Thymus (tissue), 11 donors: ENCODE data around the gene ID2. TPM values are rescaled to one million over a fixed set of nuclear protein-coding genes. Genes with fewer than 3 reads are reported as not detected.

Experiments used
- DNase-seq, 9 donors: peaks; one replicate each; pipeline ENCODE4 v3.0.0-alpha.2; 2013; ENCODE audit warnings: low spot score in 9 of 9, low read depth in 6 of 9, missing footprints in 1 of 9
- H3K27ac ChIP-seq, 2 donors: one replicate each; pipeline ENCODE4 v1.5.1; 2013; ENCODE audit warnings: control low read depth in 1 of 2, low read depth in 1 of 2, low read length in 1 of 2, mild to moderate bottlenecking in 1 of 2, moderate library complexity in 1 of 2
- H3K27me3 ChIP-seq, 2 donors: one replicate each; pipeline ENCODE4 v1.5.1; 2013; ENCODE audit warnings: low read length in 1 of 2; ENCODE audit not compliant: control insufficient read depth in 2 of 2, insufficient read depth in 1 of 2
- H3K36me3 ChIP-seq, 2 donors: one replicate each; pipeline ENCODE4 v1.5.1; 2013; ENCODE audit warnings: low read length in 1 of 2, mild to moderate bottlenecking in 1 of 2, moderate library complexity in 1 of 2; ENCODE audit not compliant: control insufficient read depth in 2 of 2, insufficient read depth in 2 of 2
- H3K4me1 ChIP-seq, 2 donors: one replicate each; pipeline ENCODE4 v1.5.1; 2013; ENCODE audit warnings: low read length in 2 of 2; ENCODE audit not compliant: control insufficient read depth in 2 of 2, insufficient read depth in 2 of 2
- H3K4me3 ChIP-seq, 2 donors: one replicate each; pipeline ENCODE4 v1.5.1; 2013; ENCODE audit warnings: low read length in 2 of 2, control low read depth in 1 of 2, mild to moderate bottlenecking in 1 of 2
- H3K9me3 ChIP-seq, 2 donors: one replicate each; pipeline ENCODE4 v1.5.1; 2013; ENCODE audit warnings: low read length in 1 of 2, mild to moderate bottlenecking in 1 of 2; ENCODE audit not compliant: control insufficient read depth in 2 of 2, insufficient read depth in 1 of 2
- WGBS: extraction: QIAGEN DNeasy Blood & Tissue Kit; methylation state at CpG from one replicate; pipeline ENCODE4 v1.1.7; 2013; 5-methylcytosine and 5-hydroxymethylcytosine counted together
- polyA plus RNA-seq: library from polyadenylated mRNA; stranded (reverse); fragments of 200-250 nt; gene quantifications from one replicate; pipeline ENCODE4 v1.2.3, GENCODE V29; 2013
- total RNA-seq: library from RNA; stranded (reverse); fragments of 120-200 nt; gene quantifications from one replicate; pipeline ENCODE4 v1.2.4, GENCODE V29; 2013
- donor health status: healthy.

Gene ID2
- total and polyA plus RNA-seq, 2 donors = 108 to 319 TPM

DNA sequence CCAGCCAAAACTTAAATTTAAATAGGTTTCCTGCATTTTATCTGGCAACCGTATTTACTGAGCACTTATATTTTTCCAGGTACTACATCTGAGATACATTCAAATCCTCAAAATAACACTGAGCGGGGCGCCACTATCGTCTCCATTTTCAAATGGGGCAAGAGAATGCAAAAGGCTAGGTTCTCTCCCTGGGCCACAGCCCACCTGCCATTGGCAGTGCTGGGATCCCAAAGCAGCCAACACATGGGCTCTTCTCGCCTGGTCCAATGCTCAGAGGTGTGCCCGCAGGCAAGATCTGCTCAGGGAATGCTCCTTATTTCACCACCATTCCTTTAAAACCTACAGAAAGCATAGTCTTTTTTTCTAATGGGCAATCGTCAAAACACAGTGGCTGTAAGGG is 11.3 kb upstream of the ID2 start:
- Histone ChIP-seq H3K9me3 (peaks cover 6 to 16% of the 10 kb centered on the region in 2 donors), H3K4me1 (peaks cover 0 to 2% of the 10 kb centered on the region in 2 donors), H3K36me3 (no peaks in the 10 kb centered on the region), H3K4me3 (no peak overlapping the region), H3K27ac (no peak overlapping the region), H3K27me3 (peaks cover 4 to 41% of the 10 kb centered on the region in 2 donors)
- no peak for DNase-seq
- 98% methylated on average over 7 of the region's 7 CpGs for WGBS

GRCh38 chr2:8671176-8671575 is 10.7 kb upstream of the ID2 start:
- H3K9me3 ChIP-seq = peaks cover 9 to 16% of the 10 kb centered on the region in 2 donors
- 90% methylated on average over 8 of the region's 8 CpGs for WGBS
- no peak overlapping the region for H3K4me3 ChIP-seq
- H3K4me1 ChIP-seq = no peaks in the 10 kb centered on the region
- DNase-seq = no peak
- H3K27ac ChIP-seq = no peak overlapping the region
- peaks cover 10 to 47% of the 10 kb centered on the region in 2 donors for H3K27me3 ChIP-seq
- no peaks in the 10 kb centered on the region for H3K36me3 ChIP-seq

- DNase-seq = no peak
- no peaks in the 10 kb centered on the region for H3K36me3 ChIP-seq
- no peak overlapping the region for H3K27ac ChIP-seq
- whole genome bisulfite sequencing = 74% methylated on average over 3 of the region's 3 CpGs
- H3K4me3 ChIP-seq = no peak overlapping the region
- H3K4me1 ChIP-seq = peaks cover 0 to 5% of the 10 kb centered on the region in 2 donors
- H3K27me3 ChIP-seq = peaks cover 16 to 53% of the 10 kb centered on the region in 2 donors
- peaks cover 10 to 20% of the 10 kb centered on the region in 2 donors for H3K9me3 ChIP-seq
Measured at GRCh38 chr2:8671802-8672201, 10.1 kb upstream of the ID2 start.

GRCh38 chr2:8672940-8673339 is 8.9 kb upstream of the ID2 start:
- no peak for DNase-seq
- Histone ChIP-seq H3K27me3 (peaks cover 28 to 65% of the 10 kb centered on the region in 2 donors), H3K4me3 (no peak overlapping the region), H3K9me3 (peaks cover 10 to 20% of the 10 kb centered on the region in 2 donors), H3K27ac (no peak overlapping the region), H3K36me3 (no peaks in the 10 kb centered on the region), H3K4me1 (peaks cover 3 to 16% of the 10 kb centered on the region in 2 donors)
- 97% methylated on average over 3 of the region's 3 CpGs for WGBS

GRCh38 chr2:8673381-8673780 is 8.5 kb upstream of the ID2 start:
- Histone ChIP-seq H3K36me3 (no peaks in the 10 kb centered on the region), H3K9me3 (peaks cover 10 to 20% of the 10 kb centered on the region in 2 donors), H3K27me3 (peaks cover 32 to 69% of the 10 kb centered on the region in 2 donors), H3K4me3 (no peak overlapping the region), H3K4me1 (peaks cover 7 to 21% of the 10 kb centered on the region in 2 donors), H3K27ac (no peak overlapping the region)
- 99% methylated on average over 3 of the region's 3 CpGs for WGBS
- no peak for DNase-seq

DNA sequence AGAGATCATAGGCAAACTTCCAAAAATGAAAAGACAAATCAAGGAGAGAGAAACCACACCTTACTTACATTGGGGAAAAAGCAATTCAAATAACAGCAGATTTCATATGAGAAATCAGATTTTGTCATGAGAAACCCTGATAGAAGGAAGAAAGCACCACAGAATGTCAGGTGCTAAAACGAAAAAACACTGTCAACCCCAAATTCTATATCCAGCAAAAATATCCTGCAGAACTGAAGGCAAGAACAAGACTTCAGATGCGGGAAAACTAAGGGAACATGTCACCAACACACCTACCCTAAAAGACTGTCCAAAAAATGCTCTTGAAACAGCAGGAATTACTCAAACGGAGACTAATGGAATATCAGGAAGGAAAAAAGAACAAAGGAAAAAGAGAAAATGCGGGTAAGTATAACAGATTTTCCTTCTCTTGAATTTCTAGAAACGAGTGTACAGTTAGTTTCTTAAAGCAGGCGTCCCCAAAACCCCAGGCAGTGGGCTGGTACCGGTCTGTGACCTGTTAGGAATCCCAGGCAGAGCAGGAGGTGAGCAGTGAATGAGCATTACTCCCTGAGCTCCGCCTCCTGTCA is 7.3 kb upstream of the ID2 start:
- WGBS = 96% methylated on average over 8 of the region's 8 CpGs
- Histone ChIP-seq H3K4me1 (peaks cover 12 to 28% of the 10 kb centered on the region in 2 donors), H3K27me3 (peaks cover 42 to 74% of the 10 kb centered on the region in 2 donors), H3K9me3 (peaks cover 10 to 22% of the 10 kb centered on the region in 2 donors), H3K27ac (no peak overlapping the region), H3K4me3 (no peak overlapping the region), H3K36me3 (no peaks in the 10 kb centered on the region)
- no peak for DNase-seq

DNA sequence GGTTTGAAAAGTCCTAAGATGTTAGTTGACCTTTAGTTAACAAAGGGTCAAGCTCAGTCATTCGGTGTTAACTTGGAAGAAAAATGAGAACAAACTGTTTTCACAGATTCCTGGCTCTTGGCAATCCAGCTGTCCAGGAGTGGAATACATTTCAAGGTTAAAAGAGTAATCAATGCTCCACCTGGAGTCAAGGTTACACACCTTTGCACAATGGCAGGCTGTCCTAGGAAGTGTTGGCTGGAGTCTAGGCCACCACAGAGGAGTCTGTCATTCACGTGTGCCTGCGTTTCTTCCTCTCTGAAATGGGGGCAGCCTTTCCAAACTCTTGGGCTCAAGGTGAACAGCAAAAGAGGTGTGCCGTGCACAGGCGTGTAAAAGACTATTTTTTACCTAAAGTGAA is 6.3 kb upstream of the ID2 start:
- no peak for DNase-seq
- 88% methylated on average over 5 of the region's 5 CpGs for WGBS
- no peak overlapping the region for H3K4me3 ChIP-seq
- peaks cover 19 to 37% of the 10 kb centered on the region in 2 donors for H3K4me1 ChIP-seq
- peaks cover 46 to 80% of the 10 kb centered on the region in 2 donors for H3K27me3 ChIP-seq
- H3K27ac ChIP-seq = no peak overlapping the region
- H3K9me3 ChIP-seq = peaks cover 10 to 22% of the 10 kb centered on the region in 2 donors
- no peaks in the 10 kb centered on the region for H3K36me3 ChIP-seq

DNA sequence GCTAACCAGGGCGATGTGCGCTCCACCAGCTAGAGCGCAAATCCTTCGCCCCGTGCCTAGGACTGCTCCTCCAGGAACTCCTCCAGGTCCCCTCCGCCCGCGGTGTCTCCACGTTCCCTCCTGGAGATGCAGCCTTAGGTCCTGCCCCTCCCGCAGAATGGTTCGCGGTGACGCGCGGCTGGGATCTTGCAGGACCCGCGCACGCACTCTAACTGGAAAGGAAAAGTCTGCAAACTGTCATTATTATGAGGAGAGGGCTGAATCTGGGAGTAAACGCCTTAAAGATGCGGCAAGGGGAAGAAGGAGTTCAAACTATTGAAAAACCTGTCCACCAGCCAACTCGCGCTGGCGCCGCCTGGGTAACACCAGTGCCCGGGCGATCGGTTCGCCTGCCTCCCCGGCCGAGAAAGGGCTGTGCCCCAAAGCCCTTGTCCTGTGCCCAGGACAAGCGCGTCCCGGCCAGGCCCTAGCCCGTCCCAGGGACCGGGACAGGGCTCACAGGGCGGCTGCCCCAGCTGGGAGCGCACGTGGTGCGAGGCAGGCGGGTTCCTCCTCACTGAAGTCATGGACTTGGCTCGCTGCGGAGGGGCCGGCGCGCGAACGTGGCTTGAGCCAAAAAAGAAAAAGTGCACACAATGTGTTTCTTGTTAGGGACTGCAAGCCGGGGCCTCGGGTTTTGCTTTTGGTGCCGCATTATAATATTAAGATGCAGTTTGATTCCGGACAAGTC is 5.5 kb upstream of the ID2 start:
- no peak for DNase-seq
- Histone ChIP-seq H3K4me3 (peak overlapping the region in 1 of 2 donors; percentile 9), H3K4me1 (peaks cover 19 to 44% of the 10 kb centered on the region in 2 donors), H3K36me3 (no peaks in the 10 kb centered on the region), H3K27ac (peak overlapping the region; percentile 25 to 52), H3K9me3 (peaks cover 10 to 22% of the 10 kb centered on the region in 2 donors), H3K27me3 (peaks cover 49 to 73% of the 10 kb centered on the region in 2 donors)
- WGBS = 30% methylated on average over 51 of the region's 51 CpGs

GRCh38 chr2:8676921-8677645 is 4.8 kb upstream of the ID2 start:
- WGBS = 9% methylated on average over 35 of the region's 35 CpGs
- H3K4me1 ChIP-seq = peaks cover 19 to 45% of the 10 kb centered on the region in 2 donors

More at GRCh38 chr2:8676921-8677645, 4.8 kb upstream of the ID2 start:
- DNase-seq = no peak
- H3K27me3 ChIP-seq = peaks cover 49 to 73% of the 10 kb centered on the region in 2 donors
- peak overlapping the region; percentile 9 to 20 for H3K4me3 ChIP-seq
- H3K27ac ChIP-seq = peak overlapping the region in 1 of 2 donors; percentile 20
- H3K9me3 ChIP-seq = peaks cover 10 to 22% of the 10 kb centered on the region in 2 donors
- no peaks in the 10 kb centered on the region for H3K36me3 ChIP-seq
